GM12864 (cell line): ENCODE data around the gene RBM26.

Experiments used
- DNase-seq: peaks from one replicate; pipeline ENCODE4 v3.0.0-alpha.2; 2011; ENCODE audit warnings: low read depth
- H3K4me3 ChIP-seq: 2 replicates; pipeline ENCODE4 v1.5.1; 2011; ENCODE audit warnings: mild to moderate bottlenecking, low read depth, low read length, control low read depth
- TF ChIP-seq, protein P1 (sequence below): IDR thresholded peaks from 2 replicates; pipeline ENCODE4 v1.5.1; 2011; ENCODE audit warnings: low read depth, mild to moderate bottlenecking, moderate library complexity, low read length, control low read depth, inconsistent platforms; ENCODE audit errors: missing control alignments

RBM26 gene

DNA sequence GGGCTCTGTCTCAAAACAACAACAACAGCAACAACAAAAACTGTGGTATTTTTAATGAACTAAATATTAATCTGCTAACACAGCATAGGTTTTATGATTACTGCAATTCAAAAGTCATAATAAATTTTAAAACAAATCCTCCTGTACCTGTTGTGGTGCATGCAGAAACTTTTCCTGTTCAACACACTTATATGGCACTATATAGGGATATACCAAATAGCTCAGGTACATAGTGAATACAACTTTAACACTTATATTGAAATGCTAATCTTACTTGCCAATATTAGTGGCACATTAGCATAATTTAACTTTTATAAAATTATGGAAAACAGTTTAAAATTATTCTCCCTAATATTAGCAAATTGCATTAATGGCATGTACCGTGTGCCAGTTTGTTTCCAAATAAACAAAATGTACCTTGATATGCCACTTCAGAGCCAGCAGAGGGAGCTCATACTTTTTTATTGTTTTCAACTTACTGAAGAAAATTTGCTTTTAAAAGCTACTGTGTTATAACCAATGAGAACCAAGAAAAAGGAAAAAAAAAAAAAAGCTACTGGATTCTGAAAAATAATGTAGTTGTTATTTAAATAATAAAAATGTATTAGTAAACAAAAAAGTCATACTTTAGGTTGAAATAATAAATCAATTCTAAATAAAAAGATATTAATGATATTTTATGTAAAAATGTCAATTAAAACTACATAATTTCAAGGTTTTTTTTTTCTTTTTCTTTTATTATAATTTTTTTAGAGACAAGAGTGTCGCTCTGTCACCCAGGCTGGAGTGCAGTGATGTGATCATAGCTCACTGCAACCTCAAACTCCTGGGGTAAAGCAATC, 18.0 kb upstream of the RBM26 start:
- TF ChIP-seq, protein P1, sequence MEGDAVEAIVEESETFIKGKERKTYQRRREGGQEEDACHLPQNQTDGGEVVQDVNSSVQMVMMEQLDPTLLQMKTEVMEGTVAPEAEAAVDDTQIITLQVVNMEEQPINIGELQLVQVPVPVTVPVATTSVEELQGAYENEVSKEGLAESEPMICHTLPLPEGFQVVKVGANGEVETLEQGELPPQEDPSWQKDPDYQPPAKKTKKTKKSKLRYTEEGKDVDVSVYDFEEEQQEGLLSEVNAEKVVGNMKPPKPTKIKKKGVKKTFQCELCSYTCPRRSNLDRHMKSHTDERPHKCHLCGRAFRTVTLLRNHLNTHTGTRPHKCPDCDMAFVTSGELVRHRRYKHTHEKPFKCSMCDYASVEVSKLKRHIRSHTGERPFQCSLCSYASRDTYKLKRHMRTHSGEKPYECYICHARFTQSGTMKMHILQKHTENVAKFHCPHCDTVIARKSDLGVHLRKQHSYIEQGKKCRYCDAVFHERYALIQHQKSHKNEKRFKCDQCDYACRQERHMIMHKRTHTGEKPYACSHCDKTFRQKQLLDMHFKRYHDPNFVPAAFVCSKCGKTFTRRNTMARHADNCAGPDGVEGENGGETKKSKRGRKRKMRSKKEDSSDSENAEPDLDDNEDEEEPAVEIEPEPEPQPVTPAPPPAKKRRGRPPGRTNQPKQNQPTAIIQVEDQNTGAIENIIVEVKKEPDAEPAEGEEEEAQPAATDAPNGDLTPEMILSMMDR, result peak; percentile 47
- H3K4me3 ChIP-seq, result no peak overlapping the region
- DNase-seq, result no peak

DNA sequence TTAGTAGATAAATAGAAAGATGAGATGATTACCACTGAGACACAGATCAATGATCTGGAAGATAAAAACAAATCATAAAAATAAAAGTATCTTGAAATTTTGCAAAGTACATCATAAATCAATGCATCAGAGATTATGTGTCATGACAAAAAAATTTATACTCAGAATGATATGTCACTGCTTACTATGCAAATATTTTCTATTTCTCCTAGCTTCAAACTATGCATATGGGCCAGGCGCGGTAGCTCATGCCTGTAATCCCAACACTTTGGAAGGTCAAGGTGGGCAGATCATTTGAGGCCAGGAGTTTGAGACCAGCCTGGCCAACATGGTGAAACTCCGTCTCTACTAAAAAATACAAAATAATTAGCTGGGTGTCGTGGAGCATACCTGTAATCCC, 17.3 kb upstream of the RBM26 start:
- no peak for DNase-seq
- TF ChIP-seq, protein P1, result no peak
- no peak overlapping the region for H3K4me3 ChIP-seq

DNA sequence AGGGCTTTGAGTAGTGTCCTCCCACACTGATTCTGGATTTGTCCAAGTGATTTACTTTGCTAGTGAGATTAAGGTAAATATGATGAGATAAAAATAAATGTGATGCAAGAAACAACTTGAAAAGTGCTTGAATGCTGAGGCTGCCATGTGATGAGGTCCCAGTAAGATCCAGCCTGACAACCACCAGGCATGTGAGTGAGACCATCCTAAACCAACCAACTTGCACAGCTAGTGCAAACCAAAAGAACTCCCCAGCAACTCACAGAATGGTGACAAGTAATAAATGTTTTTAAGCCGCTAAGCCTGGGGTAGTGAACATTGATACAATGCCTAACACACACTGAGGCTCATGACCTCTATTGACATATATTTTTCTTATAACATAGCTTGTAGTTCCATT, 13.3 kb upstream of the RBM26 start:
- H3K4me3 ChIP-seq, result no peak overlapping the region
- TF ChIP-seq, protein P1, result no peak
- DNase-seq, result no peak

DNA sequence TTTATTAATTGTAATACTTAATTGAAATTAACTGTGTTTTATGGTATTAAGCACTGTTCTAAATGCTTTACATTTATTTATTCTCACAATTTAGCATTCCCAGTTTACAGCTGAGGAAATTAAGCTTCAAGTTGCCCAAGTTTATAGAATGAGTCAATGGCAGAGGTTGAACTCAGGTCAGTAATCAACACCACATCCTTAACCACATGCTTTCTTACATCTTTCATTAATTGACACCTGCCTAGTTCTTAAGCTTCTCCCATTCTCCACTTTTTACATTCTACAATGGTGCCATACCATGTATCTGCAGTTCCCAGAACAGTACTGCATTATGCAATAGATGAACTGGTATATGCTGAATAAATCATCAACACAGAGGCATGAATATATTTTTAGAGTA, 11.7 kb upstream of the RBM26 start:
- no peak overlapping the region for H3K4me3 ChIP-seq
- TF ChIP-seq, protein P1, result no peak
- no peak for DNase-seq

DNA sequence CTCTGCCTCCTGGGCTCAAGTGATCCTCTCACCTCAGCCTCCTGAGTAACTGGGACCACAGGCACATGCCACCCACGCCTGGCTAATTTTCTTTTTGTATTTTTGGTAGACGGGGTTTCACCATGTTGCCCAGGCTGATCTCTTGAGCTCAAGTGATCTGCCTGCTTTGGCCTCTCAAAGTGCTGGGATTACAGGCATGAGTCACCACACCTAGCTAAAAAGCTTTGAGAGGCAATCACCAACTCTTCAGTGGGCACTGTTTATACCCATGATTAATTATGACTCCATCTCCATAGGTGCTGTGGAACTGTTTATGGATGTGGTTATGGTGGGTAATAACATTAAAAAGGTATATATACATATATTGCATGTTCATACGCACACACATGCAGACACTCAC, 7.5 kb upstream of the RBM26 start:
- no peak for DNase-seq
- TF ChIP-seq, protein P1, result no peak
- H3K4me3 ChIP-seq, result no peak overlapping the region

DNA sequence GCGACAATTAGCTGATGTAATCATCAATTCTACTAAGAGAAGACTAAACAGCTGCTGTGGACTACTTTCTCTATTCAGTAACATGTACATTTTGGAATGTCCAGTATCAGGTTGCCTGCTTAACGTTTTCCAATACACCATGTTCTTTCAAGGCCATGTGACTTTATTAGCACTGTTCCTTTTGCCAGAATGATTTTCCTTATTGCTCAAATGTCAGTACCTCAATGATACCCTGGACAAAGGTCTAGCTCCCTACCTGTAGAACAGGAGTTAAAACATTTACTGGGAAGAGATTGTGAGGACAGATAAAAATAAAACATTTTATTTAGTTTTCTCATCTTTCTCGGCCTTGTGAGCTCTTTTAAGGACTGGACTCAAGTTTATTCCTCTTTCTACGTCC, 3.8 kb upstream of the RBM26 start:
- TF ChIP-seq, protein P1, result no peak
- no peak overlapping the region for H3K4me3 ChIP-seq
- no peak for DNase-seq
